Measurements from ENCODE around the gene MROH9.

GRCh38 chr1:171014880-171015279 lies 79.5 kb downstream of the MROH9 start:
- no peak for TF ChIP-seq CTCF (IDR thresholded peaks at IDR 0.05)
- no peak for TF ChIP-seq POLR2A (IDR thresholded peaks at IDR 0.05)
- TF ChIP-seq EP300 (IDR thresholded peaks at IDR 0.05), result no peak

All from tibial nerve (tissue), 4 donors.